IPS-18a (cell line): ENCODE results near the gene FBXO24.

Source experiments
- H3K27ac ChIP-seq: one replicate; pipeline ENCODE4 v1.5.1; 2013; ENCODE audit warnings: low read length
- H3K27me3 ChIP-seq: one replicate; pipeline ENCODE4 v1.6.1; 2013; ENCODE audit warnings: mild to moderate bottlenecking, low read length; ENCODE audit not compliant: control insufficient read depth, insufficient read depth
- H3K36me3 ChIP-seq: one replicate; pipeline ENCODE4 v1.6.1; 2013; ENCODE audit warnings: low read depth, low read length; ENCODE audit not compliant: control insufficient read depth
- H3K4me1 ChIP-seq: one replicate; pipeline ENCODE4 v1.6.1; 2013; ENCODE audit warnings: low read depth, low read length; ENCODE audit not compliant: control insufficient read depth
- H3K4me3 ChIP-seq: one replicate; pipeline ENCODE4 v1.5.1; 2013; ENCODE audit warnings: low read length
- H3K9ac ChIP-seq: one replicate; pipeline ENCODE4 v1.6.1; 2013; ENCODE audit warnings: mild to moderate bottlenecking, low read length, moderate library complexity
- H3K9me3 ChIP-seq: one replicate; pipeline ENCODE4 v1.6.1; 2013; ENCODE audit warnings: low read depth, low read length; ENCODE audit not compliant: control insufficient read depth

The FBXO24 gene

GRCh38 chr7:100620804-100621203 lies 34.7 kb downstream of the FBXO24 start:
- no peak overlapping the region for H3K27ac ChIP-seq
- H3K4me1 ChIP-seq = no peaks in the 10 kb centered on the region
- H3K9me3 ChIP-seq = no peaks in the 10 kb centered on the region
- no peak overlapping the region for H3K4me3 ChIP-seq
- peaks cover 3% of the 10 kb centered on the region for H3K27me3 ChIP-seq
- no peak overlapping the region for H3K9ac ChIP-seq
- no peaks in the 10 kb centered on the region for H3K36me3 ChIP-seq

- H3K4me1 ChIP-seq = no peaks in the 10 kb centered on the region
- no peaks in the 10 kb centered on the region for H3K36me3 ChIP-seq
- peaks cover 9% of the 10 kb centered on the region for H3K27me3 ChIP-seq
- H3K9ac ChIP-seq = no peak overlapping the region
- no peaks in the 10 kb centered on the region for H3K9me3 ChIP-seq
- no peak overlapping the region for H3K27ac ChIP-seq
- H3K4me3 ChIP-seq = no peak overlapping the region
These were observed 35.4 kb downstream of the FBXO24 start for GRCh38 chr7:100621554-100621953.

GRCh38 chr7:100623951-100624824 lies 38.1 kb downstream of the FBXO24 start:
- Histone ChIP-seq H3K9me3 (no peaks in the 10 kb centered on the region), H3K27me3 (peaks cover 17% of the 10 kb centered on the region), H3K27ac (no peak overlapping the region), H3K9ac (no peak overlapping the region), H3K4me1 (peaks cover 3% of the 10 kb centered on the region), H3K36me3 (no peaks in the 10 kb centered on the region), H3K4me3 (no peak overlapping the region)

DNA sequence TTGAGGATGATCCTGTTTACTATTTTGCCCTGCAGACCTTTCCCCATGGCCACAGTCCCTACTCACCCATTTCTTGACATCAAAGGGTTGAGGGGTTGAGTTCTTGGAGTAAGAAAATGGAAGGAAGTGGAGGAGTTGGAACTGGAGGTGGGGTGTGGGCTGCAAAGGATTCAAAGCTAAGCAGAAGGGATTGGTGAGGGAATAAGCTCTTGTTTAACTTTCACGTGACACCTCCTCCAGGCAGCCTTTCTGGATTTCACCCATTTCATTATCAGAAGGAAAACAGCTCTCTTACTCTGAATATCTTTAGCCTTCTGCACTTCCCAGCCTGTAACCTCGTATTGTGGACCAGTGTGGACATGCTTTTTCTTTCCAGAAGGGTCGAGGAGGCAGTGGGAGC lies 39.9 kb downstream of the FBXO24 start:
- Histone ChIP-seq H3K36me3 (no peaks in the 10 kb centered on the region), H3K9ac (no peak overlapping the region), H3K4me3 (peak overlapping the region; percentile 53), H3K27me3 (peaks cover 17% of the 10 kb centered on the region), H3K27ac (no peak overlapping the region), H3K9me3 (no peaks in the 10 kb centered on the region), H3K4me1 (peaks cover 3% of the 10 kb centered on the region)

DNA sequence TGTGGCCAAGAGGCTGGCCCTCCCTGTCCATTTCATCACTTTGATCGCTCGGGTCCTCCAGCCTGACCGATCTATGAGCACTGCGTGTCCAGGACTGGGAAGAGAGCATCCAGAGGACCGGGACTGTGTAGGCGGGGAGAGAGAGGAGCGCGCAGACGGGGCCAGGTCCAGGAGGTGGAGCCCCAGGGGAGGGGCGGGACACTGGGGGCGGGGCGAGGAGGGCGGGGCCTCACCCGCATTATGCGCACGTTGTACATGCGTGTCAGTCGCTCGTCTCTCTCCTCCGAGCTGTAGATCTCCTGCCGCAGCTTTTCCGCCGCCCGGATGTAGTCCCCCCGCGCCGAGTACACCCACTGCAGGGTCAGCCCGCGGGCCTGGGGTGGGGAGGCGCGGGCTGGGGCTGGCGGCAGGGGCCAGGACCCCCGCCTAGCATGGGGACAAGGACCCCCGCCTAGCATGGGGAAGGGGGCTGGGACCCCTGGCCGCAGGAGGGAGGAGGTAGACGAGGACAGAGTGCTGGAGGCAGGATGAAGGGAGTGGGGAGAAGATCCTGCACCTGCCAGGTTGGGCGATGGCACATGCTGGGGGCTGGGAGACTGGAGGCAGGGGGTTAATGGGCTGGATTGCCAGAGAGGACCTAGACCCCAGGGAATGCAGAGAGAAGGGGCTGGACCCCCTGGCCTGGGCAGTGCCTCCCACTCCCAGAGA lies 40.6 kb downstream of the FBXO24 start:
- peak overlapping the region; percentile 22 for H3K9ac ChIP-seq
- H3K36me3 ChIP-seq = no peaks in the 10 kb centered on the region
- no peak overlapping the region for H3K27ac ChIP-seq
- peaks cover 18% of the 10 kb centered on the region for H3K27me3 ChIP-seq
- H3K9me3 ChIP-seq = no peaks in the 10 kb centered on the region
- H3K4me3 ChIP-seq = peak overlapping the region; percentile 53
- peaks cover 3% of the 10 kb centered on the region for H3K4me1 ChIP-seq

DNA sequence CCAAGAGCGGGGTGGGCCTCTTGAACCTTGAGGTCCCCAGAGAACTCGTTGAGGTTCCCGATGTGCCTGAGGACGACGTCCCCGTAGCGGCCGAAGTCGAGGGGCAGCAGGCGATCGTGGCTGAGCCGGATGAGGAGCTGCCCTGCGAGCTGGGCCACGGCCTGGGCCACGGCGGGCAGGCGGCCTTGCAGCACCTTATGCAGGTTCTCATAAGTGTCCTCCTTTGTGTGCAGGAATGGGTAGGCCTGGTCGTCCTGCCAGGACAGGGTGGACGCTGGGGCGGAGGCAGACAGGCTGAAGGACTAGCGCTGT lies 41.1 kb downstream of the FBXO24 start:
- no peak overlapping the region for H3K27ac ChIP-seq
- no peaks in the 10 kb centered on the region for H3K36me3 ChIP-seq
- peaks cover 23% of the 10 kb centered on the region for H3K27me3 ChIP-seq
- peak overlapping the region; percentile 53 for H3K4me3 ChIP-seq
- H3K9ac ChIP-seq = peak overlapping the region; percentile 22
- H3K4me1 ChIP-seq = peaks cover 3% of the 10 kb centered on the region
- no peaks in the 10 kb centered on the region for H3K9me3 ChIP-seq

GRCh38 chr7:100629117-100629716 lies 43.1 kb downstream of the FBXO24 start:
- Histone ChIP-seq H3K27ac (no peak overlapping the region), H3K9ac (no peak overlapping the region), H3K36me3 (no peaks in the 10 kb centered on the region), H3K27me3 (peaks cover 36% of the 10 kb centered on the region), H3K4me1 (peaks cover 3% of the 10 kb centered on the region), H3K4me3 (no peak overlapping the region), H3K9me3 (no peaks in the 10 kb centered on the region)

- H3K9me3 ChIP-seq = no peaks in the 10 kb centered on the region
- H3K27ac ChIP-seq = no peak overlapping the region
- no peaks in the 10 kb centered on the region for H3K36me3 ChIP-seq
- peaks cover 36% of the 10 kb centered on the region for H3K27me3 ChIP-seq
- H3K9ac ChIP-seq = no peak overlapping the region
- H3K4me3 ChIP-seq = no peak overlapping the region
- H3K4me1 ChIP-seq = peaks cover 3% of the 10 kb centered on the region
These were observed 43.9 kb downstream of the FBXO24 start for GRCh38 chr7:100630066-100630465.

- H3K27me3 ChIP-seq = peaks cover 19% of the 10 kb centered on the region
- no peaks in the 10 kb centered on the region for H3K4me1 ChIP-seq
- H3K27ac ChIP-seq = no peak overlapping the region
- H3K36me3 ChIP-seq = no peaks in the 10 kb centered on the region
- H3K9me3 ChIP-seq = no peaks in the 10 kb centered on the region
- H3K4me3 ChIP-seq = peak overlapping the region; percentile 62
- peak overlapping the region; percentile 50 for H3K9ac ChIP-seq
These were observed 47.0 kb downstream of the FBXO24 start for GRCh38 chr7:100632951-100633717.

GRCh38 chr7:100639995-100640516 lies 53.9 kb downstream of the FBXO24 start:
- no peak overlapping the region for H3K27ac ChIP-seq
- H3K4me3 ChIP-seq = no peak overlapping the region
- no peaks in the 10 kb centered on the region for H3K9me3 ChIP-seq
- H3K36me3 ChIP-seq = no peaks in the 10 kb centered on the region
- H3K27me3 ChIP-seq = no peaks in the 10 kb centered on the region
- no peak overlapping the region for H3K9ac ChIP-seq
- H3K4me1 ChIP-seq = no peaks in the 10 kb centered on the region
